HG03280 (cell line): ENCODE results near the gene PDZD2.

ENCODE experiments used
- ATAC-seq: cut with Tn5 transposase; IDR thresholded peaks from one replicate; pipeline ENCODE4 v1.9.1; 2021; ENCODE audit warnings: mild to moderate bottlenecking, moderate library complexity; ENCODE audit not compliant: unreplicated experiment

Gene PDZD2

DNA sequence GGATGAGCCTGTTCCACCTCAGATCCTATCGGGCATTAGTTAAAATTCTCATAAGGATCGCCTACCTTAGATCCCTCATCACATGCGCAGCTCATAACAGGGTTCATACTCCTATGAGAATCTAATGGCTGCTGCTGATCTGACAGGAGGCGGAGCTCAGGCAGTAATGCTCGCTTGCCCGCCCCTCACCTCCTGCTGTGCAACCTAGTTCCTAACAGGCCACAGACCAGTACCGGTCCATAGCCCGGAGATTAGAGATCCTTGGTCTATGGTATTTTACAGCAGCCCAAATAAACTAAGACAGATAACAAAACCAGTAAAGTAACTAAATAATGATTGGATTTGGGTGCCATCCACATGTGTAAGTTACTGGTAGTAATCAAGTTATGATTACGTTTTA is 517.7 kb downstream of the PDZD2 start:
- no peak for ATAC-seq

- no peak for ATAC-seq
Observed at GRCh38 chr5:32157078-32157477, 518.1 kb downstream of the PDZD2 start.

- ATAC-seq: no peak
Observed at GRCh38 chr5:32158679-32158975, 519.7 kb downstream of the PDZD2 start.

GRCh38 chr5:32159328-32160072 is 520.6 kb downstream of the PDZD2 start:
- no peak for ATAC-seq

DNA sequence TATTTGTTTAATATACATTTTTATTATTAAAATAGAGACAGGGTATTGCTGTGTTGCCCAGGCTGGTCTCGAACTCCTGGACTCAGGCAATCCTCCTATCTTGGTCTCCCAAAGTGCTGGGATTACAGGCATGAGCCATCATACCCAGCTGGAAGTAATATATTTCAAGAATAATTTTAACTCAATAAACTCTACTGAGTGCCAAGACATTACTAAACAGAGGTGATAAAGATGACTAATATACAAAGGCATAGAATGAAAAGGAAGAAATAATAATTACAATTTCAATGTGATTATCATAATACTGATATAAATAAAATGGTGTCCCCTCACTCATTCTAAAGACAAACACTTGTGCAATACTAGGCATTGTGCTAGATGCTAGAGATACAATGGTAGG is 521.3 kb downstream of the PDZD2 start:
- ATAC-seq: no peak
